ACHN (cell line): ENCODE measurements around the gene LRFN2.

Experiments
- DNase-seq: peaks from one replicate; pipeline ENCODE4 v3.0.0-alpha.2; 2015
- in situ Hi-C: cut with HindIII; loops from 2 replicates; pipeline ENCODE4 v1.10.0; 2017; ENCODE audit warnings: low sequenced_read_pairs, low pct_ligation_motif_present, low pct_unique_long_range_greater_than_20kb

Gene LRFN2

GRCh38 chr6:40427196-40427595 lies 160.0 kb downstream of the LRFN2 start:
- in situ Hi-C loops: no loop called here

GRCh38 chr6:40426346-40427066 lies 160.7 kb downstream of the LRFN2 start:
- DNase-seq: no peak
- in situ Hi-C loops: no loop called here

More at GRCh38 chr6:40427196-40427595, 160.0 kb downstream of the LRFN2 start:
- DNase-seq: no peak

DNA sequence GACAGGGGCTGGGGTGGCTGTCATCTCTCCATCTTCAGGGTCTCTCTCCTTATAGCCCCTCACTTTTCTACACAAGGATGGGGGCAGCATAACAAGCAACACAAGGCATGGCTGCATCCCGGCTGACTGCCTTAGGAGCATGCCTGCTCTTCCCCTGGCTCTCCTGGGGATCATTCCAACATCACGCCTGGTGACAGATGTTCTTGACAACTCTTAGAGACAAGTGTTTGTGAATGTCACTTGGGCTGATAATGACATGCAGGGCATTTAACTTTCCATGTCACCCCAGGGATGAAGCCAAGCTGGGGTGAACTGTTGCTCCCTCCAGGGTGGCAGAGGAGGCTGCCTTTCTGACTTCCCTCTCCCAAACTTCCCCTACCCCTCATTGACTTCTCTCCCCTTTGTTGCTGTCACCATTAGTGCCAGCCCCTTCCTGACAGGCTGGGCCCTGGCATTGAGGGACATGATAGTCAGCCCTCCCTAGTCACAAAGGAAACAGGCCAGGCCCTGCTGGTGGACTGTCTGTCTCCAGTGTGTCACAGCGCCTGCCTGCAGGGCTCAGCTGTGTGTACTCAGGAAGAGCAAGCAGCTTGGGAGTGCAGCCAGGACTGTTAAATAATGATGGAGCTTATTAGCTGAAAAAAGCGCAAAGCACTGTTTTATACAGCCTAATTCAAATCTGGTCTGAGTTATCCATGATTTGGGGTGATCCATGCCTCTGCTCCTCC lies 161.8 kb downstream of the LRFN2 start:
- in situ Hi-C loops: no loop called here
- no peak for DNase-seq

DNA sequence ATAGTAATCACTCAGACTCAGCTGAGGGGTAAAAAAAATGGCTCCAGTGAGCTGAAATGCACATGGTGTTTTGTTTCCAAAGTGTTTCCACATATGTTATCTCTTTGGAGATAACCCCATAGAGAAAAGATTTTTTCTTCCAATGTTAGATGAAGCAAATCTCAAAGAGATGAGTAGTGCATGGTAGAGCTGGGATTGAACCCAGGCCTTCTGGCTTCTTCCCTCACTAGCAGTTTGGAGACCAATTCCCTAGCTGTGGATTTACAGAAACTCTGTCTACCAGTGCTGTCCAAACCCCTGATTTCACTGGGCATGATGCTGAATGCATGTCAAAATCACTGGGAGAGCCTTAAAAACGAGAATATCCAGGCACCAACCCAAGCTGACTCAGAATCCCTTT lies 165.1 kb downstream of the LRFN2 start:
- in situ Hi-C loops: no loop called here

DNA sequence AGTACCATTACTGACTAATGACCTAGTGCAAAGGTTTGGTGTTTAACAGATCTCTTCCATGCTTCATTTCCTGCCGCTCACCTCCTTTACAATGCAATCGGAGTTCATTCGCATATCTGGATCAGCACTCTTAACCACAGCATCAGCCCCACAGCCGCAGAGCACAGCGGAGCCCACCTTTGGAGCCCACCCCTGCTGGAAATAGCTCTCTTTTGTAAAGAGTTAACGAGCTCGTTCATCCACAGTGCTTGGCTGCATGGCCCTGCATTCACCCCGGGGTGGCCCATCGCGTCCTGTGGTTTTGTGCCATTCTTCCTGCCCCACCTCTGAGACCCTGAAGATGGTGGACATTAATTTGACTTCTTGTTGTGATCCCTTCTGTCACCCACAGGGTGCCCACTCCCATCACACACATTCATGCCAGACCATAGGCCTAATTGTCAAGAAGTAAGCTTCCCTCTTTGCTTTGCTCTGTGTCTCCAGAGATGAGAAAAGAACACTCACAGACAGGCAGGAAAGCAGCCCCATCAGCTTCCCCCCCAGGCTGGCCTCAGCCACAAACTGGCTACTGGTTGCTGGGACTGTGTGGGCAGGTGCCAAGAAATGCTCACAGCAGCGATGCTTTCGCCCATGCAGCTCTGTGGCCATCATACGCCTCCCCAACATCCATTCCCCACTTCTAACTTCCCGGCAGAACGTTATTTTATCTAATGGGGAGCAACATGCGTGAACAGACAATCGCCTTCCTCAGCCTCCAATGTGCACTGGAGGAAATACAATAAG lies 167.0 kb downstream of the LRFN2 start:
- in situ Hi-C loops: no loop called here
- DNase-seq: no peak

More for the DNA sequence above, 165.1 kb downstream of the LRFN2 start:
- DNase-seq: no peak

GRCh38 chr6:40419377-40419776 lies 167.8 kb downstream of the LRFN2 start:
- in situ Hi-C loops: no loop called here
- DNase-seq: no peak

- no peak for DNase-seq
- in situ Hi-C loops: no loop called here
These were observed 170.1 kb downstream of the LRFN2 start for GRCh38 chr6:40417031-40417430.

GRCh38 chr6:40414617-40415016 lies 172.5 kb downstream of the LRFN2 start:
- in situ Hi-C loops: no loop called here
- no peak for DNase-seq

DNA sequence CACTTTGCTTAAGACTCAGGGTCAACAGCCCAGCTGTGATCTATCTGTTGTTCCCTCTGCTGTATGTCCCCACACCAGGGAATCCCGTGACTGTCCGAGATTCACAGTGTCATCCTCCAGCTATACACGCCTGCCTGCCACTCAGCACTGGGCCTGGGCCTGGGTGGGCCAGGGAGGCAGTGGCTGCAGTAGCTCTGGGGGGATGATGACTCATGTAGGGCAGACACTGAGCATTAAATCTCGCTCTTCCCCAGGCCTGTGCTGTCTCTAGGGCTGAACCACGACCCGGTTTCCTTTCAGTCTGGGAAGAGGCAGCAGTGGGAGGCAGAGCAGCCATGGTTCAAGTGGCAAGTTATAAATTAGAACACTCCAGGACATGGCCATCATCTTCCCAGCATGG lies 173.9 kb downstream of the LRFN2 start:
- in situ Hi-C loops: no loop called here
- no peak for DNase-seq

DNA sequence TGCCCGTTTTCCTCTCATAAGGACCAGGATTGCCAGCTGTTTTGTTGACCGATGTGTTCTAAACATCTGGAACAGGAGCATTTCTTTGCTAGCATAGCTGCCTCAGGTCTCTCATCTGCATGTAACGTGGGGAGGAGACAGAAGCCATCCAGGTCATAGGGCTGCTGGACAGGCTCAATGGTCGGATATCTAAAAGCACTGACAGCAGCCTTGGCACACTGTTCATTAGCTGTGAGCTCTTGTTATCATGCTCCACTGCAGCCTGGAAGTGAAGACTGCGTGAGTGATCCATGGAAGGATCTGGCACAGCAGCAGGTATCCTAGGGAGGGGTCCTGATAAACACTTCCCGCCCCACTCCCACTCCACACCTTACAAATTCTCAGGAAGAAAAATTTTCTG lies 175.3 kb downstream of the LRFN2 start:
- DNase-seq: no peak
- in situ Hi-C loops: no loop called here

DNA sequence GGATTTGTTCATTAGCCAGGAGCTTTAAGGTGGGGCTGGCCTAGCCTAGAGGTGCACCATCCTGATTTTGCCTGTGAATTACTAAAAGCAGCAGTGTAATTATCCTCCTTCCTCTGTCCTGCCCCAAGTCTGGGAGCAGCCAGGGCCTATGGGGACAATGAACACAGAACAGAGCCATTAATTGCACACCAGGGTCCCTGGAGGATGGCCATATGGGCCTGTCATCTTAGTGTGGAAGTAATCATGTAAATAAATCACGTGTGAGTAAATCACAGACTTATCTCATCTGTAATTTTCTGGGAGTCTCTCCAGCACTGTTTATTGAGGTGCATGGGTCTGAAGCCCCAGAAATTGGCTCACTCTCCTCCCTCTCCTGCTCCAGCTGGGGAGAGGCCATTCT lies 176.3 kb downstream of the LRFN2 start:
- in situ Hi-C loops: no loop called here
- DNase-seq: no peak

DNA sequence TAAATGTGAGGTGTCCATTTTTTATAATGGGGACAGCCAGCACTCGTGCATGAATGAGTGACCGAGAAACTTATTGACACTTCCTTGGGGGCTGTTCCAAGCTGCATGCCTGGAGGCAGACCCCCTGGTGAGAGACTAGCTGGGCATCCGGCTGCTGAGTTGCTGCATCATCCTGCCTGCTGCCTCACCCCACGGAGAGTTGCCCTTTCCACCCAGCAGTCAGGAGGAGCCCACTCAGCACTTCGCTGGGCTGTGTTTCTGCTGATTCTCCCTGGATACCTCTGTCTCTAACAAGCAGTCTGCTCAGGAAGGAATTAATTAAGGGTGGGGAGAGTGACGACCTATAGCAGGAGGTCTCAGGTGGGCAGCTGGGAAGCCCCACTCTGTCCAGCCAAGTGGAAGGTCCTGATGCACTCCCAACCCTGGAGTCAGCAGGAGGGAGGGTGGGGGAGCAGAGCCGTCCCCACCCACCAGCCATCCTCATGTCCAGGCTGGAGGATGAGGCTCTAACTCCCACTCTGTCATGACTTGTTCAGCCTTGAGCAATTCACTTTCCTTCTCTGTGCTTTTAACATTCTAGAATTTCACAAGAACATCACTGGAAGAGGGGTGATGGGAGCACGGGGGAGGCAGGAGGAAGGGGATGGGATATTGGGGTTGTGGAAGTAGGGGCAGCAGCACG lies 177.3 kb downstream of the LRFN2 start:
- no peak for DNase-seq
- in situ Hi-C loops: no loop called here

GRCh38 chr6:40408786-40409542 lies 178.2 kb downstream of the LRFN2 start:
- no peak for DNase-seq
- in situ Hi-C loops: no loop called here

GRCh38 chr6:40407239-40407638 lies 179.9 kb downstream of the LRFN2 start:
- in situ Hi-C loops: no loop called here
- no peak for DNase-seq

- no peak for DNase-seq
- in situ Hi-C loops: no loop called here
These were observed 181.0 kb downstream of the LRFN2 start for GRCh38 chr6:40406175-40406574.

DNA sequence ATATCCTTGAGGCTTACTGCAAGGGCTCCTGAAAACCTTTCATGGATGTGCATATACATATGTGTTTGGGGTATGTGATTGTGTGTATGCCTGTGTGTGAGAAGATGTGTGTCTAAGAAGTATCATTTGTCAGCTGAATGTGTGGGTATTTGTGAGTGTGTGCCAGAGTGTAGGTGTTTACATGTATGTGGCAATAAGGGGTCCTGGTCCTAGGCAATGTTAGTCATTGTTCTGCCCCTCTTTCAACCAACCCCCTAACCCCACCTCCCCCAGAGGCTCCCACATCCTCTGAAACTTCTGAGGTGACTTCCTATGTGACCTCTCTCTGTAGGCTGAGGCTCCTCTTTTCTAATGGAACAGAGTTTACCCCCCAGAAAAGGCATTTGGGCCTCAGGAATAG lies 186.4 kb downstream of the LRFN2 start:
- DNase-seq: no peak

DNA sequence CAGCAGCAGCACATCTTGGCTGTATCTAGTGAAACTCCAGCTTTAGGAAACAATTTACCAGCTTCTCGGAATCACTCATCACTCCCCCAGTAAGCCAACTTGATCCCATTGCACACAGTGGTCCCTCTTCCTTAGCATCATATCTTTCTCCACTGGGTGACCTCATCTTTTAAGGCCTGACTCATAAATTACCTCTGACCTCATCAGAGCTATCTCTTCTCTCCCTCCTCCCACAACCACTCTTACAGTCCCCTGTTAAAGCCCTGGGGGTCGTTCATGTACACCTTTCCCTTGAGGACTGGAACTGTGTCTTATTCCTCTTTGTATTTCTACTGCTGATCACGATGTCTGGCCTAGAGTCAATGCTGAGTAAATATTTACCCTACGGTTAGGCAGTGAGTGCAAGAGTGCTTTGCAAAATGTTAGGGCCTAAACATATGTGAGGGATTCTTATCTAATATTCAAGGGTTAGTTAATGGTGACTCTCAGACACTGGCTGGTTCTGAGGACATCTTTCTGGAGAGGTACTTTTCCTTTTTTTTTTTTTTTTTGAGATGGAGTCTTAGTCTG lies 187.2 kb downstream of the LRFN2 start:
- no peak for DNase-seq
- in situ Hi-C loops: no loop called here

More for the DNA sequence above, 186.4 kb downstream of the LRFN2 start:
- in situ Hi-C loops: no loop called here
